Measurements from ENCODE around the gene PIGC.
"Not testable (repeated sequence)": the region's sequence is repeated elsewhere in the genome, so short reads cannot be mapped to it uniquely, and the experiment has no call there.

PIGC gene

DNA sequence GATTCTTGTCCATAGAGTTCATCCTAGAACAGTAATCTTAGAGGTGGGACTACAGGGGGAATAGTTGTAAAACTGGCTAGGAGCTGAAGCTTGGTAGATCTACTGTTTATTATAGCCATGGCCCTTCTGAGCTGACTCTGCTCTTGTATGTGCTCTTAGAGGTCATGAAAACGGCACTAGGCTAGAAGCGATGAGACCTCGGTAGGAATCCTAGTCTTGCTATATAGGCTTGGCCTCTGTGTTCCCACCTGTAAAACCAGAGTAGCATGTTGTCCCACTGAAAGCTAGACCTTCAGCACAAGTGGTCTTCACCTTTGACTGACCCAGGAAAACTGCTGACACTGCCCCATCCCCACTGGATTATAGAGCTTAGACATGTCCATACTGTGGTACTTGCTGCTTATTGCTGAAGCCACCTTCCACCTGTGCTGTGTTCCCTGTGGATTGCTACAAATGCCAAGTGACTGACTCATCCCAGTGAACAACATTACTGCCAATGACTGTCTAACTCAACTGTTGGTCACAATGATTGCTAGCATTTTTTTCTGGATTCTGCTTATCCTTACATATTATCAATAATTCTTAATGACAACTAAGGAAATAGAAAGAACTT, 23.0 kb upstream of the PIGC start:
- DNase-seq = no peak

DNA sequence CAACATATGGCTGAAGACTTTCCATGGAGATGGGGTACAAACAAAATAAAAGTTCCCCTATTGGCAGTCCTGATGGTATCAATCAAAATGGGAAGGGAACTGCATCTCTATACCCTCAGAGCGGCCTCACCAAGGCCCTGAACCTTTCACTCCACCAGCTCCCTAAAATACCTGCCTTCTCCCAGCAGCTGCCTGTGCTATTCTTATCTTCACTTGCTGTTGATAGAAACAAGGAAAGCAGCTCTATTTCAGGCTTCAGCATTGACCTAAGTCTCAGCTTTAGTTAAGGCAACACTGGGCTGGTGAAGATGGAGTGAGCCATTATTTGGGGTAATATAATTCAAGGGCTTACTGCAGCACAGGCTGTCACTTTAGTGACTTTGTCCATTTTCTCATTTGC, 21.7 kb upstream of the PIGC start:
- DNase-seq = no peak

DNA sequence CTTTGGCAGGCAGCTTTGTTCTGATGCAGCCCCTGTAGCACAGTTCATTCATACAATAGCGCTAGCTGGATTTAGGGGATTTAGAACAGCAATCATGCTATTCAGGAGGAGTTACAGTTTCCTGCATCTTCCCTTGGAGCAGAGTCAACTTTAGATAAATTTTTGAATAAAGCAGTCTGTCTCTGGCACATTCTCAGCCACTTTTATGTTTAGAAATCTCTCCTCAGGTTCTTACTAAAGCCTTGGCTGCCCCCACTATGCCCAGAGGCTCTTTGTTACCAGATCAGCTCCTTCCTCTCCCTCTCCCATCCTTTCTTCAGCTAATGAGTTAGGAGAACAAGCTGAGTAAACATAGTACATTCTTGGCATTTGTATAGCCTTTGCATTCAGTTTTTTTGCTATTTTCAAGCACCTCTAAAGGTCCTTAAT, 17.0 kb upstream of the PIGC start:
- DNase-seq = no peak

DNA sequence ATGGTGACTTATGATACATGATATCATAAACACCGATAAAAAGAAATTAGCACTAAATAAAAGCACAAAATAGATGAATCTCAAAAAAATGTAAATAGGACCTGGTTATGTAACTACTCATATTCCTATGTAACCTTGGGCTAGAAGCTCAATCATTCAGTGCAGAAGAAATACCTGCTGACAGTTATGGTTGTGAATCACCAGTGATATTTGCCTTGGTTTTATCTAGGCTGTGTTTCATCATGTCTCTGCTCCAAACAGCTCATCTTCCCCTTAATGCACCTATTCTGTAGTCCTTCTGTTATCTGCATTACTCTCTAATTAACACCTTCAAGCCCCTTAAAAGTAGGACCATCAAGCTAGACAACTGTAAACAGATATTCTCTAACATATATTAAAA, 16.3 kb upstream of the PIGC start:
- DNase-seq = no peak

DNA sequence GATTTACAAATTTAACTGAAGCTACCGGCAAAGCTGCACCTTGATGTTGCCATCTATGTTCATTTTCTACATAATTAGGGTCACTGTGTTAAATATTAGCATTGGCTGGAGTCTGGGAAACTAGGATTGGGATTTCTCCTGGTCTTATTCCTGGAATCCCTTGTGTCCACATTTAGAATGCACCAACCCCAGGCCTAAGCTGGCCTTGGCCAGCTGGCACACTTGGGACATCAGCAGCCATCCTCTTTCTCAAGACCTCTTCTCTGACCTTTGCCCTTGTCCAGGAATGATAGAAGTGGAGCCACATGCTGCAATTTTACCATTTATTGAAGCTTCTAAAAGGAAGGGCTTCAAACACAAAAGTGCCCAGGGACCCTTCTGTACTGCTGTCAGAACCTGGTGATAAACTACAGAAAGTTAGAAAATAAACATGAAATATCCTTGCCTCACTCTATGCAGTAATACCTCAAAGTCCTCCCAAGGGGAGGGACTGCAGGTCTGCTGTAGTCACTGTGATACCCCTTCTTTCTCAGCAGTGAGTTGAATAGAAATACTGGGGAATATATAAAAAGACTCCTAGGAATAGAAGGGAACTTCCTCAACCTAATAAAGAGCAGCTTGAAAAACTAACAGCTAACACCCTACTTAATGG, 13.7 kb upstream of the PIGC start:
- DNase-seq = no peak

DNA sequence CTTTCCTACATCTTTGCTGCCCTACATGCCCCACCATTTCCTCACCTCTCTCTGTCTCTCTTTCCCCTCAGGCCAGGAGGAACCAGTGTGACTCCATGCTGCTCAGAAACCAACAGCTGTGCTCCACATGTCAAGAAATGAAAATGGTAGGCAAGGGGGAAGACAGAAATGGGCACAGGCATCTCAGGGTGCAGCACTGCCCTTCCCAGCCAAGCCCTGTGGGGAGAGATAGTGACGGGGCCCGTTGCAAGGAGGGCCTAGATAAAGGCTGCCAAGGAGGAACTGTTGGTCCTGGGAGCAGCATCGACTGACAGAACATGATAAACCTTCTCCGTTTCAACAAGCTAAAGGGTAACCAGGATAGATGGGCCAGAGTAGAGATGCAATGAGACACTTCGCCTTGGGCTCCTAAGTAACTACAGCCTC, 12.5 kb upstream of the PIGC start:
- no peak for DNase-seq

DNA sequence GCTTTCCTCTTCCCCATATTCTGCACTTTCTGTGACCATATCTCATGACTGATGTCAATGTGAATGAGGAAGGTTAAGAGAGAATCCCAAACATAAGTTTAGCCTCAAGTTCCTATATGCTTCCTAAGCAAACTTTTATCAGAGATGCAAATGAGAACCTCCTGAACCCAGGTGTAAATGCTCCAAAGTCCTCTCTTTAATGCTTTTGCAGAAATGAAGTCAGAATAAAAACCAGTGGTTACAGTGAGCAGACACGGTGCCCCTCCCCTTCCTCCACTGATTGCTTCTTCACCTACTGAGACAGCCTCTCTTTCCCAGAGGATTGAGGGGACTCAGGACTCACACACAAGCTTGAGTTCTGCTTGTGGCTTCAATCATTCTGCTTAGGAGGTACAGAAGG, 11.6 kb upstream of the PIGC start:
- no peak for DNase-seq

DNA sequence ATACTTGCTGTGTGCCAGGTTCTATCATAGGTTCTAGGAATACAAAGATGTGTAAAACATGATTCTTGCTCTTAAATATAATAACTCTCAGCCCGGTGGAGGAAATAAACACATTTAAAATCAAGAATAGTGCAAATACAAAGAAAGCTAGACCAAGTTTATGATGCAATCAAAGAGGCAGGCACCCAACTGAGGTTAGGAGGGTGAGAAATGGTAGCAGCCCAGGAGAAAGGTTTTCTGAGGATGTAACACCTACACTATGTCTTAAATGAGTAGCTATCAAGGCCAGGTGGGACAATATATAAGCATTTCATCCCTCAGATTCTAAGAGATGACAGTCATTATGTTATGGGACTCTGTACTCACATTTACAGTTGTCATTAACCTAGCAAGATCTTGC, 9.7 kb upstream of the PIGC start:
- DNase-seq = no peak

DNA sequence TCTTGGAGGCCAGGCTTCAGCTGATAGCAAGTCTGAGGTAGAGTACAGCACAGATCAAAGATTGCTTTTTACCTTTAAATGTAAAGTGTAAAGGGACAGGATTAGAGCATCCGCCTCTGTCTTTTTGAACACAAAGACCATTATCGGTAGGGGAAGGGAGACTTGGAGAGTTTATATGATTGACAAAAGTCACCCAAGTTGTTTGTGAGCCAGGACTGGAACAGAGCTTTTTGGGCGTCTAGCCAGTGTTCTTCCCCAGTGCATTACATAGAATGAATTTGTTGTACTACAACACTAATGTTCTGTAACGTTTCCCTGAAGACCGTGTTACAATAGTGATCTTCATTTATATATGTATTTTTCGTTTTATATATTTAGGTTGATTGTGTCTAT, 9.3 kb upstream of the PIGC start:
- no peak for DNase-seq

DNA sequence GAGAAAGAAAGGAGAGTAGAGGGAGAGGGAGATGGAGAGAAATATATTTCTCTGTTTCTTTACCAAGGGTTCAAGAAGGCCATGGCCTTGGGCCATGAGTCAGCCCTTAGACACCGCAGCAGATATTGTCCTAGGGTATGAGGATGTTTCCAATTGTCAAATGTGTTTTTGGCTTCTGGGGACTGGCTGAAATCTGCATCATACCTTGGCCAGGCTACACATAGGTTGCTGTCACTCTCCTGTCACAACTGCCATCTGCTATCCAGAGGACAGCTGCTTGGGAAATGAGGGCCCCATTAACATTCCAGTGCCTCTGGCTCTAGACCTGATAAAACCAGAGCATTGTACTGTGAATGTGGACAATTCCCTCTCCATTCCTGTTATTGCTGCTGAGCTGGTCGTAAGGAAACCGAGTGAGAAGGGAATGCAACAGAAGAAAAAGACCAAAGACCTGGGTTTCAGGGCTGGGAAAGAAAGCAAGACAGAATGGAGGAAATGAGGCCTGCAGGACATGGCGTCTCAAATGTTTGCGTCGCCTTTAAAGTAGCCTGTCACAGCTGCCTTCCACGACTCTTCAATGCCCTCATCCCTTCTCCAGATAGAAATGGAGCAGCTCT, 8.8 kb upstream of the PIGC start:
- no peak for DNase-seq

DNA sequence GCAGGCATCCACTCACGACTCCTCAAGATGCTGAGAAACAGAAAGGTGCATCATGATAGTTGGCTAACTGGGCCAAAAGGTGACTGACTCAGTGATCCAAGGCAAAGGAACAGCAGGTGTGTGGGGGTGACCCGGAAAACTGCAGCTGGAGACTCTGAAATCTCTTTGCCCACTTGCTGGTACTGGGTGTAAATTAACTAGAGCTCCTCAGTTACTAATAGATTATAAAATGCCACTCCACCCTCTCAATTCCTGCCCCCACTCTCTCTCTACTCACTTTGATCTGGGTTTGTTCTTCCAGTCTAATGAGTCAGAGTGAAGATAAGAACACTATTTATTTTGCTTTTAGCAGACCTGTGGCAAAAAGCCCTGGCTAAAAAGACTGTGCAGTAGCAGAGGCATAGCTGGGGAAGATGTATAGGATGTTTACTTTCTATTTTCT, 7.2 kb upstream of the PIGC start:
- peak in 1 of 51 donors; percentile 37 for DNase-seq

DNA sequence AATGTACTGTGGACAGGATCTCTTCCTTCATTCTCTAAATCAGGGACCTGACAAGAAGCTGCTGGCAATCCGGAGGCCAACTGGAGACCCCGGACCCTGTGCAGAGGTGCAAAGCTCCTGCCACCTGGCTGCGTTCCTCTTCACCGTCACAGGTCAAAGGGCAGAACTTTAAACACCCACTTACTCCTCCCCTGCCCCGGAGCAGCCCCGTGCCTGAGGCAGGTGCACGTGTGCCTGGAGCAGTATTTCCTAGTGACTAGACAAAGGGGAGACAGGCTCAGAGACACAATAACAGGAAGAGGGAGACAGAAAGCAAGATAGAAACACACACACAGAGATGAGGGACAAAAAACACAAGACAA, 6.6 kb upstream of the PIGC start:
- no peak for DNase-seq

DNA sequence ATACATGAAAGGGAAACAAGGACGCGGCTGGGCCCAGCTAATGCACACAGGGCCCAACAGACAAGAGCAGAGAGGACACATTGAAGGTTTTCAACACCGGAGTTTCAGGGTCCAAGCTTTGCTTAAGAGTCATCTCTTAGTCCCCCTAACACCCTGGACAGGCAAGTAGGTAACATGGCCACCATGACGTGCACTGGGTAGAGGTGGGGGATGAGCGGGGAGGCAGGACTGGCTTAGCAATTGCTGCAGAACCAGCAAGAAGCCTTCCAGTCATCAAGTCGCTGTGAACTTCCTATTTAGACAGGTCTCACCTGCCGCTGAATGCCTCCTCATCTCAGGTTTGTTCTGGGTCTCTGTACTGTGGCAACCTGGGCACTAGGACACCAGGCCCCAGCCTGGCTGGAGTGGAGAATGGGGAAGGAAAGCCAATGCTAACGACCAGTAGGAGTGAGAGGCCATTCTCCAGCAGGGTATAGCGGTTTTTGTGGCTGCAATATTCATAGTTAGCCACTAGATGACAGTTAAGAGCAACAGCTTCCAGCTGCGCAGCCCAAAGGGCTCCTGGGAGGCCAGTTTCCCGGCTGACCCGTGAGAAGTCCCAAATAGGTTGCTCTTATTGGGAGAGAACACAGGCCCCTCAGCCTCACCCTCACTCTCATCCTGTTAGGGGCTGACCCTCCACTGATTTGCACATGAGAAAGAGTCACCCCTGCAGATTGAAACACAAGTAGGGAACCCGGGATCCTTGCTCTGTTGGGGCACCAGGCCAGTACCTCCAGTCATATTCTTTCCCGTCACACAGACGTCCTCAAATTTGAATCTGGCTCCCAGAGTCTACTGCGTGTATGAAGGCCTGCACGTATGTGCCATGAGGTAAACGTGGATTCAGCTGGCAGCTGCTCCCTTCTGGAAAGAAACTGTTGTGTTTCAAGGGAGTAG, 6.0 kb upstream of the PIGC start:
- peak in 24 of 51 donors; percentile 1 to 41 (median 18) for DNase-seq

DNA sequence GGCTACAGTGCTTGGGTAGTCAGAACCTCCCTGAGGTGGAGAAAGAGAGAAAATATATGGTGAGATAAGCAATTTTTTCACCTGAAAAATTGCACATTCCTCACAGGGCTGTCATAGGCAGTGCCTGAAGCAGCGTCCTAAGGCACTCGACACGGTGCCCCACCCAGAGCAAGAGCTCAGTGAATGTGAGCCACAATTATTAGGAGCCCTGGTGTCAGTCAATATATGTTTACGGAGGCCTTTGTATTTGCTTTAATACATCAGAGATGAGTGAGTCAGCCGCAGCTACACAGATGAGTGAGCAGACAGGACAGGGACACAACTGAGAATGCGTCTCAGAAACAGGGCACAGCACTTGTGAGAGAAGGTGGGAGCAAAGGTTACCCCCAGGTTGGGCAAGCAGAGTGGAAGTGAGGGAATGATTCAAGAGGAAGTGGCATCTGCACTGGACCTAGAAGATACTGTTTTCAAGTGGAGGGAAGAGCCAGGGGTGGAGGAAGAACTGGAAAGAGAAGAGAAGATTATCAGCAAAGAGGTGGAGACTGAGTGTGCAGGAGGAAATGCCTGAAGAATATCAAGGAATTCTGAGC, 5.2 kb upstream of the PIGC start:
- no peak for DNase-seq

DNA sequence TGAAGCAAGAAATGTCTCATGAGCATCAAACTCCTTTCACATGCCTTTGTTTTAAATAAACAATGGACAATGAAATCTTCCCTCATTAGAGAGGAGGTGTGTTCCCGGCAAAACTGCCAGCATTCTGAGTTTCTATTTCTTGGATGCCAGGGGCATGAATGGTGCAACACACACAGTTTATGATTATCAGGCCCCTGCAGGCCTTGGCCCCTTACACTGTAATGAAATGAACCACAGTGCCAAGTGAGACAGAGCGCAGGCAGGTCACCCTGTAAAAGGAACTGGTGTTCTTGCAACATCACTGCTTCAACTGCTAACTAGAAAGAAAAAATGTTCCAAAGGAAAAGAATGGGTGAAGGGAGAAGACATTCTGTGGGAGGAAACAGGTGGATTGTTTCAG, 3.8 kb upstream of the PIGC start:
- DNase-seq = no peak

DNA sequence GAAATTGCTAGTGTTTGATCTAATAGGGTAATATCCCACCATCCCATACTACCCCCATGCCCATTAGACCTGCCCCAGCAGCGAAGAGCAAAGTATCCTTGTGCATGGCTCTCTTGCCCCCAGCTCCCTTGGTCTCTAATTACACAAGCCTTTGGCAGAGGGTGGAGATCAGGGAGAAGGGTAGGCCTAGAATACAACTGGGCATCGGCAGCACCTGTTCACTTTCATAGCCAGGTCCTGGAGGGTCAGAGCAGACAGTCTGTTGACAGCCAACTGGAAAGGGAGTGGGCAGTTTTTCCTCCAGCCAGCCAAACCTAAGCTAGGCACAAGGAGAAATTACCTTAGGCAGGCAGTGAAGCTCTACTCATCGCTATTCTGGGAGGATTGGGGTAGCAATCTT, 2.7 kb upstream of the PIGC start:
- DNase-seq = no peak

DNA sequence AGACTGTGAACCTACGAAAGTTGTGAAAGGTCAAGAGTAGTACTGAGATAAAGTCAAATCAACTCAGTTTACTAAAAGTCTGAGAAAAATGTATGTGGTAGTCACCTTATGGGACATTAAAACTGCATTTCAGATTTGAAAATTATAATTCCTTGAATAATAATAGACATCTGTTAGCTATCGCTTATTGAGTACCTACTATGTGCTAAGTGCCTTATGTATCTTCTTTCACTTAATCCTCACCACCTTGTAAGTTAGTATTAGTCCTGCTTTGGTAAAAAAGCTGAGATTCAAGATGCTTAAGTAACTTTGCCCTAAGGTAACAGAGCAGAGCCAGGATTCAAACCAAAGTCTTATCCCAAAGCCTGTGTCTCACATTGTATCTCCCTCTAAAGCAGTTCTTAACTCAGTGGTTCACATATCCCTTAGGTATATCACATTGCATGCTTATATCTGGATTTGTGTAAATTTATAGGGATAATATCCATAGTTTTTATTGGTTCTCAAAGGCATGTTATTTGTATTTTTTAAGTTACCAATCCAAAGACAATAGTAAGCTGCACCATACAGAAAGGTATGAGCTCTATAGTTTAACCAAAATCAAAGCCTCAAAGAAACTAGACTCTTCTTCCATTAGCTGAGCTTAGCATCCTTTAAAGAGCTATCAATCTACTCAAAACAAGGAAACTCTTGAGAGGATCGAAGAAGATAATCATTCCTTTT, 865 bp downstream of the PIGC start:
- DNase-seq = no peak

DNA sequence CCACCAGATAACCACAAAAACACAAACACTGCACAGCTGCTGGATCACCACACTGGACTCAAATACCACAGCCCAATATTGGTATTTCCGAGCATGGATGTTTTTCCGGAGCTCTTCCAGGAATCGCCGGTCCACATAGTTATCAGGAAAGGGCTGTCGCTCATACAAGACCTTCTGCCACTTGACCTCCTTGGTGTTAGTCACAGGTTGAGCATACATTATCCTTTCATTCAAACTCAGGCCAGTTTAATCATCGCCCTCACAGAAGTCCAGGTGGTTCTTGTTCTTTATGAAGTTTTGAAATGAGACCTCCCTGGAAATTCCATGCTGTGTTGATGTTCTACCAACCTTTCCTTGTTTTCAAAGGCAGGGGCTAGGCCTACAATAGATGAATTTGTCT, 1.5 kb downstream of the PIGC start:
- DNase-seq = no peak

DNA sequence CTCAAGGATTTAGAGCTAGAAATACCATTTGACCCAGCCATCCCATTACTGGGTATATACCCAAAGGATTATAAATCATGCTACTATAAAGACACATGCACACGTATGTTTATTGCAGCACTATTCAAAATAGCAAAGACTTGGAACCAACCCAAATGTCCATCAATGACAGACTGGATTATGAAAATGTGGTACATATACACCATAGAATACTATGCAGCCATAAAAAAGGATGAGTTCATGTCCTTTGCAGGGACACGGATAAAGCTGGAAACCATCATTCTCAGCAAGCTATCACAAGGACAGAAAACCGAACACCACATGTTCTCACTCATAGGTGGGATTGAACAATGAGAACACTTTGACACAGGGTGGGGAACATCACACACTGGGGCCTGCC, 6.7 kb downstream of the PIGC start:
- DNase-seq = not testable (repeated sequence)

DNA sequence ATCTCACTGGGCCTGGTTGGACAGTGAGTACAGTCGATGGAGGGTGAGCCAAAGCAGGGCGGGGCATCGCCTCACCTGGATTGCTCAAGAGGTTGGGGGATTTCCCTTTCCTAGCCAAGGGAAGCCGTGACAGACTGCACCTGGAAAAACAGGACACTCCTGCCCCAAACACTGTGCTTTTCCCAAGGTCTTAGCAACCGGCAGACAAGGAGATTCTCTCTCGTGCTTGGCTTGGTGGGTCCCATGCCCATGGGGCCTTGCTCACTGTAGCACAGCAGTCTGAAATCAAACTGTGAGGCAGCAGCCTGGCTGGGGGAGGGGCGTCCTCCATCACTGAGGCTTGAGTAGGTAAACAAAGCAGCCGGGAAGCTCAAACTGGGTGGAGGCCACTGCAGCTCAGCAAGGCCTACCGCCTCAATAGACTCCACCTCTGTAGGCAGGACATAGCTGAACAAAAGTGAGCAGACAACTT, 12.1 kb downstream of the PIGC start:
- DNase-seq = no peak

DNA sequence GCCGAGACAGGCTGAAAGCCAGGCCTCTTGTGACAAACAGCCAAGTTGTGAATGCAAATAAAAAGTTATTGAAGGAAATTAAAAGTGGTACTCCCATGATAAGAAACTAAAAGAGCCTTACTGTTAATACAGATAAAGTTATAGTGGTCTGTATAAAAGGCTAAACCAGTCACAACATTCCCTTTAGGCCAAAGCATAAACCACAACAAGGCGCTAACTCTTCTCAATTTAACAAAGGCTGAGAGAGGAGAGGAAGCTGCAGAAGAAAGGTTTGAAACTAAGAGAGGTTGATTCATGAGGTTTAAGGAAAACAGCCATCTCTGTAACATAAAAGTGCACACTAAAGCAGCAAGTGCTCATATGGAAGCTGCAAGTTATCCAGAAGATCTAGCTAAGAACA, 12.7 kb downstream of the PIGC start:
- DNase-seq = no peak

Measured in hypothalamus (tissue), 51 donors.